PC-3 (cell line): ENCODE data around the gene STAT3. TPM values are rescaled to one million over a fixed set of nuclear protein-coding genes. Genes with fewer than 3 reads are reported as not detected.
"Not testable (repeated sequence)": the region's sequence is repeated elsewhere in the genome, so short reads cannot be mapped to it uniquely, and the experiment has no call there.

Experiments used
- ATAC-seq: fragments of 200-7000 bp; cut with Tn5 transposase; 2 replicates; pipeline ENCODE4 v1.9.1; 2020; ENCODE audit warnings: mild to moderate bottlenecking, moderate library complexity
- BruUV-seq: library from RNA; stranded (reverse); fragments of 400-500 nt; replicated peaks from 2 replicates; lab custom pipeline; 2021; lab: Mats Ljungman, UMichigan
- CTCF ChIA-PET: fragments of 300-600 bp; sonication (Branson Sonifier 250); formaldehyde crosslinking; loops from one replicate; lab custom pipeline; 2022; ENCODE audit warnings: antibody characterized with exemption; lab: Charles Lee
- POLR2A ChIA-PET: fragments of 300-600 bp; sonication (Branson Sonifier 250); formaldehyde crosslinking; loops from one replicate; lab custom pipeline; 2022; ENCODE audit warnings: antibody characterized with exemption; ENCODE audit not compliant: unreplicated experiment; lab: Charles Lee
- DNase-seq: peaks from one replicate; pipeline ENCODE4 v3.0.0-alpha.2; 2015
- H2AFZ ChIP-seq: fragments of 300-600 bp; sonication (generic); 2 replicates; pipeline ENCODE4 v1.6.0; 2016; ENCODE audit warnings: antibody characterized with exemption, low read length
- H3F3A ChIP-seq: fragments of 300-600 bp; sonication (generic); one replicate; pipeline ENCODE4 v1.6.0; 2017; ENCODE audit warnings: antibody characterized with exemption, low read length, control low read depth, mild to moderate bottlenecking; ENCODE audit not compliant: unreplicated experiment
- H3K27ac ChIP-seq: fragments of 300-600 bp; sonication (generic); 2 replicates; pipeline ENCODE4 v1.5.1; 2016; ENCODE audit warnings: mild to moderate bottlenecking, low read length
- H3K27me3 ChIP-seq: fragments of 300-600 bp; sonication (generic); 2 replicates; pipeline ENCODE4 v1.6.1; 2016; ENCODE audit warnings: low read length, mixed read lengths
- H3K36me3 ChIP-seq: fragments of 300-600 bp; sonication (generic); 2 replicates; pipeline ENCODE4 v1.6.1; 2016; ENCODE audit warnings: low read depth, mixed run types, low read length, mixed read lengths
- H3K4me1 ChIP-seq: fragments of 300-600 bp; sonication (generic); 2 replicates; pipeline ENCODE4 v1.5.1; 2016; ENCODE audit warnings: low read length; ENCODE audit not compliant: insufficient read depth
- H3K4me2 ChIP-seq: fragments of 300-600 bp; sonication (generic); 2 replicates; pipeline ENCODE4 v1.6.0; 2016; ENCODE audit warnings: low read length
- H3K4me3 ChIP-seq: fragments of 300-600 bp; sonication (generic); 2 replicates; pipeline ENCODE4 v1.5.1; 2016; ENCODE audit warnings: mild to moderate bottlenecking, low read length, mixed read lengths
- H3K79me2 ChIP-seq: fragments of 300-600 bp; sonication (generic); 2 replicates; pipeline ENCODE4 v1.6.1; 2017; ENCODE audit warnings: low read length, mixed read lengths
- H3K9ac ChIP-seq: fragments of 300-600 bp; sonication (generic); 2 replicates; pipeline ENCODE4 v1.6.0; 2016; ENCODE audit warnings: mild to moderate bottlenecking, low read length
- H3K9me2 ChIP-seq: fragments of 300-600 bp; sonication (generic); replicated peaks from 2 replicates; pipeline ENCODE4 v1.6.1; 2016; ENCODE audit warnings: mixed run types, low read length, mixed read lengths
- H3K9me3 ChIP-seq: fragments of 300-600 bp; sonication (generic); 2 replicates; pipeline ENCODE4 v1.6.1; 2016; ENCODE audit warnings: low read length, mixed read lengths
- H4K20me1 ChIP-seq: fragments of 300-600 bp; sonication (generic); 2 replicates; pipeline ENCODE4 v1.6.1; 2016; ENCODE audit warnings: low read length, mixed read lengths
- CTCF ChIP-seq: fragments of 300-600 bp; sonication (generic); conservative IDR thresholded peaks from 2 replicates; pipeline ENCODE4 v1.5.1; 2017; ENCODE audit warnings: antibody characterized with exemption, low read depth, mild to moderate bottlenecking, low read length
- EZH2 ChIP-seq: fragments of 300-600 bp; sonication (generic); IDR thresholded peaks from one replicate; pipeline ENCODE4 v1.6.1; 2017; ENCODE audit warnings: antibody characterized with exemption, mild to moderate bottlenecking, low read length; ENCODE audit not compliant: unreplicated experiment
- EZH2phosphoT487 ChIP-seq: fragments of 300-600 bp; sonication (generic); IDR thresholded peaks from 2 replicates; pipeline ENCODE4 v1.6.1; 2018; ENCODE audit warnings: mild to moderate bottlenecking, antibody characterized with exemption, low read length, borderline replicate concordance
- intact Hi-C: fragments of 100-400 bp; cut with micrococcal nuclease; formaldehyde crosslinking; loops from 2 replicates; pipeline ENCODE4 v1.9.0; 2023
- total RNA-seq: library from RNA; depleted of rRNA; stranded (reverse); fragments of >200 nt; gene quantifications from 2 replicates; pipeline ENCODE4 v1.2.3, GENCODE V29; 2014

STAT3 gene
- total RNA-seq, 1 experiment from 2014 or later: not detected

- Histone ChIP-seq H3K4me1 (no peaks in the 10 kb centered on the region), H3K79me2 (no peaks in the 10 kb centered on the region), H3K27me3 (no peaks in the 10 kb centered on the region), H3K27ac (no peak overlapping the region), H4K20me1 (no peaks in the 10 kb centered on the region), H2AFZ (no peak overlapping the region), H3K4me2 (no peak overlapping the region), H3K9me2 (no peaks in the 10 kb centered on the region), H3K4me3 (no peak overlapping the region), H3K36me3 (no peaks in the 10 kb centered on the region), H3F3A (no peaks in the 10 kb centered on the region), H3K9ac (no peak overlapping the region), H3K9me3 (no peaks in the 10 kb centered on the region)
- BruUV-seq: no TSS peak
- TF ChIP-seq CTCF: no peak
- no peak for TF ChIP-seq EZH2
- no peak for TF ChIP-seq EZH2phosphoT487
- intact Hi-C loops: no loop called here
- no peak for ATAC-seq
- POLR2A ChIA-PET: no interaction called here
- DNase-seq: no peak
- CTCF ChIA-PET: no interaction called here
These were observed 12.0 kb upstream of the STAT3 start for GRCh38 chr17:42399948-42400843.

- Histone ChIP-seq H3K4me2 (no peak overlapping the region), H3K9ac (no peak overlapping the region), H2AFZ (no peak overlapping the region), H3F3A (no peaks in the 10 kb centered on the region), H3K27me3 (no peaks in the 10 kb centered on the region), H3K9me3 (no peaks in the 10 kb centered on the region), H3K36me3 (no peaks in the 10 kb centered on the region), H3K4me1 (no peaks in the 10 kb centered on the region), H3K79me2 (no peaks in the 10 kb centered on the region), H3K27ac (no peak overlapping the region), H3K4me3 (no peak overlapping the region), H4K20me1 (no peaks in the 10 kb centered on the region), H3K9me2 (no peaks in the 10 kb centered on the region)
- no peak for DNase-seq
- no TSS peak for BruUV-seq
- POLR2A ChIA-PET: no interaction called here
- intact Hi-C loops: no loop called here
- CTCF ChIA-PET: no interaction called here
- TF ChIP-seq EZH2phosphoT487: no peak
- TF ChIP-seq EZH2: no peak
- TF ChIP-seq CTCF: no peak
- ATAC-seq: no peak
These were observed 10.9 kb upstream of the STAT3 start for GRCh38 chr17:42399121-42399520.

- H3K27ac ChIP-seq, H3F3A ChIP-seq, BruUV-seq, H3K36me3 ChIP-seq, H2AFZ ChIP-seq, intact Hi-C loops, H3K4me2 ChIP-seq, H3K9ac ChIP-seq, DNase-seq, POLR2A ChIA-PET, H3K27me3 ChIP-seq, H3K9me3 ChIP-seq, CTCF ChIA-PET, ATAC-seq, H3K79me2 ChIP-seq, H3K9me2 ChIP-seq, H4K20me1 ChIP-seq, H3K4me1 ChIP-seq, H3K4me3 ChIP-seq: not testable (repeated sequence)
These were observed 7.4 kb upstream of the STAT3 start for GRCh38 chr17:42395601-42396000.
